Measurements from ENCODE around the gene ITPR1. TPM values are rescaled to one million over a fixed set of nuclear protein-coding genes. Genes with fewer than 3 reads are reported as not detected.
A peak's percentile ranks its signal among the peaks of the same experiment; 100 is the strongest.

The ITPR1 gene
- total RNA-seq, 1 donor from 2014 or later: 53.1 TPM

DNA sequence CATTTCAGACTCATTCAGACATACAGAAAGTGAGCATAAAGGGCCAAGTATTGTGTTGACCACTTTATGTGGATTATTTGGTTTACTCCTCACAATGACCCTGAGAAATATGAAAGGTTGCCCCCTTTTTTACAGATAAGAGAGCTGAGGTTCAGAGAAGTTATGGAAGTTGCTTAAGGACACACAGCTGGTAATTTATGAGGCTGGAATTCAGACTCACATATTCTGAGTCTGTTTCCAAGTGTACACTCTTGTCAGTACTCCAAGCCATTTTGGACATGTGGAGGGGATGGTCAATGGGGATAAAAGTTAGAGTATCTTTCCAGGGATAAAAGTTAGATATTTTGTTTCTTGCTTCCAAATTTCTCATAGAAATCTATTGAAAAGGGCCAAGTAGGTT lies 15.9 kb downstream of the ITPR1 start:
- Mint-ChIP-seq H3K4me1 (ENCODE audit: unreplicated experiment) (peaks cover 31% of the 10 kb centered on the region), H3K4me3 (ENCODE audit: unreplicated experiment) (no peak overlapping the region), H3K9me3 (ENCODE audit: unreplicated experiment) (no peaks in the 10 kb centered on the region), H3K27me3 (ENCODE audit: unreplicated experiment) (no peaks in the 10 kb centered on the region), H3K36me3 (ENCODE audit: low read depth, unreplicated experiment) (peaks cover 5% of the 10 kb centered on the region), H3K27ac (ENCODE audit: unreplicated experiment) (no peak overlapping the region)
- DNase-seq (ENCODE audit: low spot score): no peak
- TF ChIP-seq, protein P1, sequence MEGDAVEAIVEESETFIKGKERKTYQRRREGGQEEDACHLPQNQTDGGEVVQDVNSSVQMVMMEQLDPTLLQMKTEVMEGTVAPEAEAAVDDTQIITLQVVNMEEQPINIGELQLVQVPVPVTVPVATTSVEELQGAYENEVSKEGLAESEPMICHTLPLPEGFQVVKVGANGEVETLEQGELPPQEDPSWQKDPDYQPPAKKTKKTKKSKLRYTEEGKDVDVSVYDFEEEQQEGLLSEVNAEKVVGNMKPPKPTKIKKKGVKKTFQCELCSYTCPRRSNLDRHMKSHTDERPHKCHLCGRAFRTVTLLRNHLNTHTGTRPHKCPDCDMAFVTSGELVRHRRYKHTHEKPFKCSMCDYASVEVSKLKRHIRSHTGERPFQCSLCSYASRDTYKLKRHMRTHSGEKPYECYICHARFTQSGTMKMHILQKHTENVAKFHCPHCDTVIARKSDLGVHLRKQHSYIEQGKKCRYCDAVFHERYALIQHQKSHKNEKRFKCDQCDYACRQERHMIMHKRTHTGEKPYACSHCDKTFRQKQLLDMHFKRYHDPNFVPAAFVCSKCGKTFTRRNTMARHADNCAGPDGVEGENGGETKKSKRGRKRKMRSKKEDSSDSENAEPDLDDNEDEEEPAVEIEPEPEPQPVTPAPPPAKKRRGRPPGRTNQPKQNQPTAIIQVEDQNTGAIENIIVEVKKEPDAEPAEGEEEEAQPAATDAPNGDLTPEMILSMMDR (IDR thresholded peaks at IDR 0.05; ENCODE audit: unreplicated experiment): no peak

DNA sequence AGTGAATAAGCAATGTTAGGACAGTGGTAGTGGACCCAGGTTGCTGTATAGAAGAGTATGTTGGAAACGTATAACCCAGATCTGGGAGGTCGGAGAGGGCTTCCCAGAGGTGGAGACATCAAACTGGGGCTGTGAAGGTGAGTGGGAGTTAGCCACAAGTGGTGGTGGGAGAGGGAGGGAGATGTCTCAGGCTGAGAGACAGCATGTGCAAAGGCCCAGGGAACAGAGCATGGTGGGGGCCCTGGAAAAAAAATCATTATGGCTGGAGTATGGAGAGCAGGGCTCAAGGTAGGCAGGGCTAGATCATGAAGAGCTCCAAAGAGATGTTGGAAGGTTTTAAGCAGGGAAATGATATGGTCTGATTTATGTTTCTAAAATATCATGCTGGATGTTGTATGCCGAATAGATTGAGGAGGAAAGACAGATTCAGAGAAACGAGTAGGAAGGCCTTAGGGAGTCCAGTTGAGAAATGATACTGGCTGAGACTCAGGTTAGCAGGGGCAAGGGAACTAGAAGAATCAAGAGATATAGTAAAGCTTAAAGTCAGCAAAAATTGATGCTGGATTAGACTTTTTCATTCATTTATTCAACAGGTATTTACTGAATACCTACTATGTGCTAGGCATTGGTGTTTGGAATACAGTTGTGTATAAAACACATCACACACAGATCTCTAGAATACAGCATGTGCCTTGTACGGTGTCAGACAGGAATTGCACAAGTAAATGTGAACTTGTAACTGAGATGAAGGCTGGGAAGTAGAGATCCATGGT lies 17.0 kb downstream of the ITPR1 start:
- Mint-ChIP-seq H3K4me1 (ENCODE audit: unreplicated experiment) (peaks cover 30% of the 10 kb centered on the region), H3K9me3 (ENCODE audit: unreplicated experiment) (no peaks in the 10 kb centered on the region), H3K4me3 (ENCODE audit: unreplicated experiment) (no peak overlapping the region), H3K27ac (ENCODE audit: unreplicated experiment) (no peak overlapping the region), H3K36me3 (ENCODE audit: low read depth, unreplicated experiment) (peaks cover 5% of the 10 kb centered on the region), H3K27me3 (ENCODE audit: unreplicated experiment) (no peaks in the 10 kb centered on the region)
- no peak for DNase-seq (ENCODE audit: low spot score)
- TF ChIP-seq, protein P1 (IDR thresholded peaks at IDR 0.05; ENCODE audit: unreplicated experiment): no peak

DNA sequence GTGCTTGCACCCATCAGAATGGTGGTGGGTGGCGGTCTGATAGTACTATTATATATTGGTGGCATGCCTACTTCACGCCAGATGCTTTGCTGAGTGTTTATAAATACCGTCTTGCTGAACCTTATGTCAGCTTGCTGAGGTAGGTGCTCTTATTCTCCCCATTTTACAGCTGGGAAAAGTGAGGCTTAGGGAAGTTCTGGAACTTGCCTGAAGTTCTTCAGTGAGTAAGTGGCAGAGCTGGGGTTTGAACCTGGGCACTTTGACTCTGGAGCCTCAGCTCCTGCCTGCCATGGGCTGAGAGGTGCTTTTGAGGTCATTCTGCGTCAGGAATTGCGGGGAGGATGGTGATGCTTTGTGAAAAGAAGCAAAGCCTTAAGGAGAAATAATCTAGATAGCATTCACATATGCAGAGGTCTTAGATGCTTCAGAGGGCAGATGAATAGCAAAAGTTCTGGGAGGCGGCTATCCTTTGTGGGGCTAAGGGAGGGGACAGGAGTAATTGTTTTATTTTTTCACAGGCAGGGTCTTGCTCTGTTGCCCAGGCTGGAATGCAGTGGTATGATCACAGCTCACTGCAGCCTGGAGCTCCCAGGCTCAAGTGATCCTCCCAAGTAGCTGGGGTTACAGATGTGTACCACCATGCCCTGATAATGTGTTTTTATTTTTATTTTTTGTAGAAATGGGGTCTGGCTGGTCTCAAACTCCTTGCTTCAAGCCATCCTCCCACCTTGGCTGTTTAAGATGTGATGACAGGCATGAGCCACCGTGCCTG lies 18.5 kb downstream of the ITPR1 start:
- Mint-ChIP-seq H3K4me1 (ENCODE audit: unreplicated experiment) (peaks cover 39% of the 10 kb centered on the region), H3K36me3 (ENCODE audit: low read depth, unreplicated experiment) (peaks cover 5% of the 10 kb centered on the region), H3K27me3 (ENCODE audit: unreplicated experiment) (no peaks in the 10 kb centered on the region), H3K27ac (ENCODE audit: unreplicated experiment) (no peak overlapping the region), H3K9me3 (ENCODE audit: unreplicated experiment) (no peaks in the 10 kb centered on the region), H3K4me3 (ENCODE audit: unreplicated experiment) (no peak overlapping the region)
- no peak for DNase-seq (ENCODE audit: low spot score)
- TF ChIP-seq, protein P1 (IDR thresholded peaks at IDR 0.05; ENCODE audit: unreplicated experiment): no peak

DNA sequence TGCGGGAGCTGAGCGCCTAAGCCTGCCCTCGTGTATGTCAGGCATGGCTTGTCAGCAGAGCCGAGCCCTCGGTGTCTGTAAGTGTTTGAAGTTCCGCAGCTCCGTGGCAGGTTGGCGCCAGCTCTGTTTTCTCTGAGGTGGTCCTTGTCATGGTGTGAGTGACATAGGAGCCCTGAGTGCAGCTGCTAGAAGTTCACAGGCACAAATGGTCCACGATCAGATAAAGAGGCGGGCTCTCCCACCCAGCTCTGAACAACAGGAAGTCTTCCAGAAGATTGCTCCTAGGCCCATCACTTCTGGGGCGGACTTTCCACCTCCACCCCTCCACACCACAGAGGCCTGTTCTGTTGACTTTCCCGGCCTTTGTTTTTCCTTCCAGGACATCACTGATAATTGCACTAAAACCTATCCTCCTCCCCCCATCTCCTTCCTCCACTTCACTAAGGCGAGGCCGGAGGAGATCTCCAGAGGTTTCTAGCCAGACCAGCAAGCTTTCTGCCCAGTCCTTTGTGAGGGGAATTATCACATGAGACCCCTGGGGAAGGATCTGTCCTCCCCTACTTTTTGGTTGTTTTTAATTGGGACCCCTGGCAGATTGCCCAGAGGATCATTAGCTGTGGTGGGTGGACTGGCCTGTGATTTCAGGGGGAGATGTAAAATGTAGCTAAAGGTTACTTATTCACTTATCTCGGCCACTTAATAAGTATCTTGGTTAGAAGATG lies 19.9 kb downstream of the ITPR1 start:
- Mint-ChIP-seq H3K36me3 (ENCODE audit: low read depth, unreplicated experiment) (peaks cover 5% of the 10 kb centered on the region), H3K27me3 (ENCODE audit: unreplicated experiment) (no peaks in the 10 kb centered on the region), H3K27ac (ENCODE audit: unreplicated experiment) (peak overlapping the region; percentile 55), H3K9me3 (ENCODE audit: unreplicated experiment) (no peaks in the 10 kb centered on the region), H3K4me1 (ENCODE audit: unreplicated experiment) (peaks cover 49% of the 10 kb centered on the region), H3K4me3 (ENCODE audit: unreplicated experiment) (no peak overlapping the region)
- no peak for DNase-seq (ENCODE audit: low spot score)
- TF ChIP-seq, protein P1 (IDR thresholded peaks at IDR 0.05; ENCODE audit: unreplicated experiment): no peak
